Measurements from ENCODE around the gene CDHR2.

CDHR2 gene

GRCh38 chr5:176643491-176644219 lies 94.5 kb downstream of the CDHR2 start:
- DNase-seq, result no peak

- DNase-seq, result no peak
These were observed 95.2 kb downstream of the CDHR2 start for GRCh38 chr5:176644294-176644693.

GRCh38 chr5:176644878-176645670 lies 95.9 kb downstream of the CDHR2 start:
- DNase-seq, result no peak
